K562 (cell line): Measurements from ENCODE around the gene SYN1. TPM values are rescaled to one million over a fixed set of nuclear protein-coding genes. Genes with fewer than 3 reads are reported as not detected.

Experiments
- ATAC-seq: fragments of 200-7000 bp; cut with Tn5 transposase; 3 replicates; pipeline ENCODE4 v1.9.1; 2020; ENCODE audit warnings: moderate library complexity
- BruUV-seq: library from RNA; stranded (reverse); fragments of 400-500 nt; replicated peaks from 2 replicates; lab custom pipeline; 2021; lab: Mats Ljungman, UMichigan
- CTCF ChIA-PET: fragments of 300-600 bp; formaldehyde crosslinking; extraction: SDS; loops from one replicate; lab custom pipeline; 2021; ENCODE audit warnings: low intra/inter-chr PET ratio; lab: Yijun Ruan, JAX
- POLR2A ChIA-PET: fragments of 300-600, 350-650 bp; sonication (Branson Sonifier 250); formaldehyde crosslinking; extraction: SDS; loops from one replicate; lab custom pipeline; 2021; ENCODE audit warnings: antibody characterized with exemption, inconsistent platforms; lab: Yijun Ruan, JAX
- DNase-seq, 4 experiments: peaks; one replicate each; pipeline versions ENCODE4 v3.0.0 to v3.0.0-alpha.2; 2011 to 2018; ENCODE audit warnings: low spot score in 3 of 4, mixed read lengths in 3 of 4; ENCODE audit errors: extremely low read depth in 1 of 4
- FAIRE-seq: peaks from 2 replicates; lab custom pipeline; 2011; peaks lifted over from hg19 to GRCh38; lab: Jason Lieb, UNC
- H2AFZ ChIP-seq: 2 replicates; pipeline ENCODE4 v1.6.0; 2011; ENCODE audit warnings: low read depth, low read length, control low read depth, inconsistent platforms
- H3K27ac ChIP-seq: fragments of 200-600 bp; 3 replicates; pipeline ENCODE4 v1.8.0; 2011; ENCODE audit warnings: low read depth, mild to moderate bottlenecking, control low read depth, inconsistent platforms, low read length, moderate library complexity, mixed read lengths; ENCODE audit errors: extremely low read depth
- H3K27me3 ChIP-seq, 2 experiments: fragments of 300-600 bp in 1 of 2; 2 replicates in 1 of 2; 3 replicates in 1 of 2; pipeline versions ENCODE4 v1.6.0 to v1.8.0; 2011; ENCODE audit warnings: inconsistent platforms in 2 of 2, low read length in 2 of 2, mild to moderate bottlenecking in 1 of 2, mixed read lengths in 1 of 2, moderate library complexity in 1 of 2; ENCODE audit not compliant: control insufficient read depth in 2 of 2, insufficient read depth in 2 of 2
- H3K36me3 ChIP-seq: fragments of 300-600 bp; 3 replicates; pipeline ENCODE4 v1.8.0; 2011; ENCODE audit warnings: mild to moderate bottlenecking, low read length, inconsistent platforms; ENCODE audit not compliant: control insufficient read depth, insufficient read depth
- H3K4me1 ChIP-seq, 2 experiments: fragments of 200-600 bp in 1 of 2; replicated peaks in 1 of 2; 2 replicates in 1 of 2; 3 replicates in 1 of 2; pipeline versions ENCODE4 v1.5.1 to v1.8.0; 2011; ENCODE audit warnings: inconsistent platforms in 2 of 2, low read length in 2 of 2, mild to moderate bottlenecking in 1 of 2, mixed read lengths in 1 of 2, moderate library complexity in 1 of 2; ENCODE audit not compliant: control insufficient read depth in 2 of 2, insufficient read depth in 2 of 2
- H3K4me2 ChIP-seq: 2 replicates; pipeline ENCODE4 v1.6.1; 2011; ENCODE audit warnings: low read length, control low read depth, inconsistent platforms, mixed read lengths; ENCODE audit not compliant: insufficient read depth
- H3K4me3 ChIP-seq: fragments of 200-600 bp; sonication (generic), shearing (Covaris generic); 2 replicates; pipeline ENCODE4 v1.5.1; 2016; ENCODE audit warnings: control low read depth, inconsistent platforms
- H3K79me2 ChIP-seq: fragments of 200-600 bp; 3 replicates; pipeline ENCODE4 v1.8.0; 2011; ENCODE audit warnings: low read length, inconsistent platforms; ENCODE audit not compliant: control insufficient read depth, insufficient read depth
- H3K9ac ChIP-seq, 2 experiments: 2 replicates each; pipeline versions ENCODE4 v1.6.0 to v1.6.1; 2011; ENCODE audit warnings: low read depth in 2 of 2, low read length in 2 of 2, control low read depth in 1 of 2, inconsistent platforms in 1 of 2, mild to moderate bottlenecking in 1 of 2, mixed read lengths in 1 of 2; ENCODE audit not compliant: insufficient read depth in 1 of 2
- H3K9me1 ChIP-seq: one replicate; pipeline ENCODE4 v1.6.0; 2011; ENCODE audit warnings: inconsistent platforms, mild to moderate bottlenecking, low read length, moderate library complexity; ENCODE audit not compliant: control insufficient read depth, insufficient read depth
- H3K9me3 ChIP-seq: replicated peaks from 2 replicates; pipeline ENCODE4 v1.5.1; 2011; ENCODE audit warnings: low read depth, low read length, inconsistent platforms; ENCODE audit not compliant: control insufficient read depth, insufficient read depth
- H4K20me1 ChIP-seq: replicated peaks from 2 replicates; pipeline ENCODE4 v1.6.1; 2011; ENCODE audit warnings: low read length, inconsistent platforms, mixed read lengths; ENCODE audit not compliant: control insufficient read depth, insufficient read depth
- ARID2 ChIP-seq: fragments of 450-650 bp; IDR thresholded peaks from 2 replicates; pipeline ENCODE4 v1.6.1; 2017; ENCODE audit warnings: antibody characterized with exemption, mild to moderate bottlenecking
- FOXA3 ChIP-seq, 2 experiments: fragments of 450-650 bp in 1 of 2; sonication (generic) in 1 of 2; formaldehyde crosslinking; IDR thresholded peaks in 1 of 2; conservative IDR thresholded peaks in 1 of 2; 2 replicates each; pipeline versions ENCODE4 v1.4.0 to v1.8.0; 2020 to 2022; ENCODE audit warnings: mild to moderate bottlenecking in 2 of 2, missing genetic modification reagents in 1 of 2
- HSF4 ChIP-seq: fragments of 250-450 bp; sonication (Bioruptor Pico); IDR thresholded peaks from 2 replicates; pipeline ENCODE4 v2.1.2; 2022; ENCODE audit warnings: mild to moderate bottlenecking, moderate library complexity, borderline replicate concordance
- KLF13 ChIP-seq: fragments of 450-650 bp; IDR thresholded peaks from 2 replicates; pipeline ENCODE4 v1.6.1; 2016; ENCODE audit warnings: missing genetic modification characterization, low read depth, mild to moderate bottlenecking, missing compliant biosample characterization, moderate library complexity, borderline replicate concordance
- SOX6 ChIP-seq: fragments of 450-650 bp; IDR thresholded peaks from 2 replicates; pipeline ENCODE4 v1.6.1; 2014; ENCODE audit warnings: mild to moderate bottlenecking
- ZNF217 ChIP-seq: sonication (generic); formaldehyde crosslinking; IDR thresholded peaks from 2 replicates; pipeline ENCODE4 v1.8.0; 2022; ENCODE audit warnings: mild to moderate bottlenecking, missing genetic modification reagents
- WGBS: fragments of 100-300 bp; shearing (Covaris generic); methylation state at CpG from one replicate; pipeline ENCODE4 v1.1.6; 2016; ENCODE audit warnings: low coverage, mixed read lengths; ENCODE audit not compliant: insufficient coverage; ENCODE audit errors: missing lambda C conversion rate; 5-methylcytosine and 5-hydroxymethylcytosine counted together
- in situ Hi-C: fragments of 300-500 bp; cut with MboI; formaldehyde crosslinking; loops from 4 replicates; pipeline ENCODE4 v1.15.0; 2018; ENCODE audit warnings: inconsistent platforms, mixed read lengths
- intact Hi-C: fragments of 100-400 bp; cut with micrococcal nuclease; formaldehyde crosslinking; loops from 2 replicates; pipeline ENCODE4 v1.14.2; 2022
- polyA plus RNA-seq, 8 experiments: library from polyadenylated mRNA; depleted of rRNA in 4 of 8; stranded (reverse) in 5 of 8; unstranded in 3 of 8; fragments of >200 nt; fragmentation: Nextera tagmentation in 2 of 8; fragmentation: Illumina TruSeq in 1 of 8; extraction: Ambion mirVana in 2 of 8; extraction: Trizol in 1 of 8; gene quantifications; 2 replicates each; pipeline versions ENCODE4 v1.2.1 to v1.2.3, GENCODE V29; 2011 to 2014; ENCODE audit warnings: inconsistent platforms in 1 of 8, missing spikeins in 1 of 8
- total RNA-seq, 7 experiments: library from RNA; depleted of rRNA in 6 of 7; stranded (reverse); fragments of >200 nt in 6 of 7; fragmentation: Illumina TruSeq in 2 of 7; extraction: Trizol in 2 of 7; gene quantifications; 2 replicates each; pipeline versions ENCODE4 v1.2.1 to v1.2.3, GENCODE V29; 2011 to 2021; ENCODE audit warnings: low replicate concordance in 1 of 7
- TF ChIP-seq, protein P1 (sequence below): sonication (generic); formaldehyde crosslinking; IDR thresholded peaks from 2 replicates; pipeline ENCODE4 v1.8.0; 2022; ENCODE audit warnings: missing genetic modification reagents, mild to moderate bottlenecking, moderate library complexity, borderline replicate concordance

Gene SYN1
- total and polyA plus RNA-seq, 9 of the 15 experiments (the other 6 are each of a cell fraction or from before 2014, with no cell fraction given): 0.01 to 0.28 (median 0.18) TPM; not detected in 2

DNA sequence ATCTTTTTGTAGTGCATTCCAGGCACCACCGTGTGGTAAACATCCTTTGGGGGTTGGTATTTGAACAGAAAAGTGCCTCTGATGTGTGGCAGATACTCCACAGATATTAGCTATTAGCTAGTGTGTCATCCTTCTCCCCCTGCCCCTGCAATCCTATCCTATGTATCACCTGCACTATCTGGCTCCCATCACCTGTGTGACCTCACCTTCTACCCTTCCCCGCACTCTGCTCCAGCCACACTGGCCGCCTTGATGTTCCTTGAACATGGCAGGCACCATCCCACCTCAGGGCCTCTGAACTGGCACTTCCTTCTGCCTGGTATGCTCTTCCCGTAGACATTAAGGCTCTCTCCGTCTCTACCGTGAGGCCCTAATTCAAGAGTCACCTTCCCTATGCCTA is 27.0 kb upstream of the SYN1 start:
- Histone ChIP-seq H3K4me1 (peaks cover 18 to 27% of the 10 kb centered on the region in 2 experiments; a peak in 4 of 5 replicates), H3K9ac (peak overlapping the region in 1 of 2 experiments; percentile 8; a peak in 1 of 4 replicates), H3K36me3 (peaks cover 66% of the 10 kb centered on the region; the same call in 2 of the 3 replicates), H3K4me3 (no peak overlapping the region), H2AFZ (no peak overlapping the region), H3K27me3 (no peaks in the 10 kb centered on the region)
- no peak for ATAC-seq
- ChIA-PET POLR2A (no interaction called here), CTCF (no interaction called here)
- TSS peak; percentile 9 for BruUV-seq
- FAIRE-seq: no peak
- 88% methylated on average over 6 of the region's 6 CpGs for WGBS
- TF ChIP-seq SOX6 (no peak), HSF4 (CRISPR knock-in tag) (no peak), KLF13 (tag) (no peak), ARID2 (no peak), ZNF217 (CRISPR knock-in tag) (no peak), FOXA3 (CRISPR knock-in tag; conservative IDR thresholded peaks at IDR 0.05 in 1 of 2, IDR thresholded peaks at IDR 0.05 in 1 of 2) (no peak)
- TF ChIP-seq, protein P1, sequence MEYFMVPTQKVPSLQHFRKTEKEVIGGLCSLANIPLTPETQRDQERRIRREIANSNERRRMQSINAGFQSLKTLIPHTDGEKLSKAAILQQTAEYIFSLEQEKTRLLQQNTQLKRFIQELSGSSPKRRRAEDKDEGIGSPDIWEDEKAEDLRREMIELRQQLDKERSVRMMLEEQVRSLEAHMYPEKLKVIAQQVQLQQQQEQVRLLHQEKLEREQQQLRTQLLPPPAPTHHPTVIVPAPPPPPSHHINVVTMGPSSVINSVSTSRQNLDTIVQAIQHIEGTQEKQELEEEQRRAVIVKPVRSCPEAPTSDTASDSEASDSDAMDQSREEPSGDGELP (CRISPR knock-in tag): no peak
- TF ChIP-seq, all 486 proteins: peak for 0
- in situ Hi-C loops: no loop called here
- peaks cover 5% of the 10 kb centered on the region for H3K9me1 ChIP-seq
- intact Hi-C loops: loop anchor here (5.0 kb wide), 1 partner anchor 84 kb away; the partner anchor contains the start of gene ARAF
- DNase-seq: no peak
- H4K20me1 ChIP-seq: no peaks in the 10 kb centered on the region
- no peaks in the 10 kb centered on the region for H3K9me3 ChIP-seq
- H3K4me2 ChIP-seq: no peak overlapping the region
- H3K79me2 ChIP-seq: peaks cover 62% of the 10 kb centered on the region
- no peak overlapping the region for H3K27ac ChIP-seq
